ENCODE results near the gene ABRACL. TPM values are rescaled to one million over a fixed set of nuclear protein-coding genes. Genes with fewer than 3 reads are reported as not detected.

Gene ABRACL
- total and polyA plus RNA-seq, 2 of the 4 experiments (the other 2 are of a cell fraction) = 16.0 to 27.9 TPM

DNA sequence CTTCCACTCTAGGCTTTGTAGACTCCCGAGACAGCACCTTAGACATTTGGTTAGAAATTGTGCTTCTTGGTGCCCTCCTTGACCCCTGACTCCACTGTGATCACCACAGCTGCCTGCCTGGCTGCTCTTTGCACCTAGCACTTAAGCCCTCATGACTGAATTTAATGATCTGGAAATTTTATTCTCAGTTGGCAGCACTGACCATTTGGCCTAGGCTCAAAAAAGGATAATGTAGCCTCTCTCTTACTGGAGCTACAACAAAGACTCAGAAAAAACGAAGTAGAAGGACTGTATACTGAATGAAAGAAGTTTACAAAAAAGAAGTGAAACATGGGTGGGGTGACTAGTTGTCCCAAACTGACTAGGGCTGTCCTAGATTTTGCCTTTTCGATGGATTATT is 11.3 kb upstream of the ABRACL start:
- Histone ChIP-seq H3K4ac (ENCODE audit: low read depth, low read length) (no peak overlapping the region), H2AK5ac (ENCODE audit: low read depth, low read length) (no peak overlapping the region), H3K4me3 (ENCODE audit: insufficient read depth, low read depth, low read length) (no peak overlapping the region), H2BK5ac (ENCODE audit: low read depth, low read length, poor library complexity, severe bottlenecking) (no peak overlapping the region), H3K23ac (ENCODE audit: low read depth, low read length) (no peak overlapping the region), H2BK120ac (ENCODE audit: low read depth, low read length) (no peak overlapping the region), H3K4me2 (ENCODE audit: low read depth, low read length) (no peak overlapping the region), H2AFZ (replicated peaks; ENCODE audit: low read length, poor library complexity) (no peak overlapping the region), H2BK20ac (ENCODE audit: low read depth, low read length) (no peak overlapping the region), H3K56ac (ENCODE audit: extremely low read depth, insufficient read depth, low read length) (no peak overlapping the region), H3K27me3 (ENCODE audit: control insufficient read depth, insufficient read depth, low read length) (peaks cover 7% of the 10 kb centered on the region), H4K91ac (ENCODE audit: insufficient read depth, low read depth, low read length) (no peak overlapping the region), H3K9me1 (ENCODE audit: insufficient read depth, low read length) (no peaks in the 10 kb centered on the region), H3K4me1 (ENCODE audit: control insufficient read depth, insufficient read depth, low read length) (no peaks in the 10 kb centered on the region), H3K18ac (ENCODE audit: low read depth, low read length) (no peak overlapping the region), H3K36me3 (ENCODE audit: control insufficient read depth, insufficient read depth, low read length) (no peaks in the 10 kb centered on the region), H2BK15ac (ENCODE audit: low read depth, low read length) (no peak overlapping the region), H3K9me3 (ENCODE audit: control insufficient read depth, insufficient read depth, low read length) (no peaks in the 10 kb centered on the region), H3K79me1 (ENCODE audit: low read depth in 1 of 2, low read length in 2 of 2) (no peaks in the 10 kb centered on the region), H4K20me1 (ENCODE audit: insufficient read depth, low read length) (no peaks in the 10 kb centered on the region), H4K5ac (ENCODE audit: low read depth, low read length) (no peak overlapping the region), H3K9ac (ENCODE audit: low read depth, low read length) (no peak overlapping the region), H2AK9ac (replicated peaks; ENCODE audit: low read depth, low read length, poor library complexity) (no peak overlapping the region), H3K27ac (ENCODE audit: insufficient read depth, low read length) (no peak overlapping the region), H4K8ac (ENCODE audit: low read depth in 2 of 2, low read length in 2 of 2) (no peak overlapping the region), H3K14ac (replicated peaks; ENCODE audit: low read depth, low read length) (no peak overlapping the region)
- dilution Hi-C loops (cut with HindIII; ENCODE audit: low sequenced_read_pairs, unreplicated experiment) = no loop called here
- intact Hi-C loops (cut with micrococcal nuclease) = no loop called here
- DNase-seq = no peak
- no peak for TF ChIP-seq MAZ (IDR thresholded peaks at IDR 0.05; ENCODE audit: borderline replicate concordance, low read depth, low read length)
- no peak for TF ChIP-seq CEBPB (IDR thresholded peaks at IDR 0.05; ENCODE audit: low read depth, low read length)
- no peak for TF ChIP-seq SMC3 (IDR thresholded peaks at IDR 0.05; ENCODE audit: low read depth, low read length)
- no peak for TF ChIP-seq RFX5 (IDR thresholded peaks at IDR 0.05; ENCODE audit: low read depth, low read length)
- no peak for TF ChIP-seq MAFK (IDR thresholded peaks at IDR 0.05; ENCODE audit: low read depth, low read length)
- TF ChIP-seq, protein P1, sequence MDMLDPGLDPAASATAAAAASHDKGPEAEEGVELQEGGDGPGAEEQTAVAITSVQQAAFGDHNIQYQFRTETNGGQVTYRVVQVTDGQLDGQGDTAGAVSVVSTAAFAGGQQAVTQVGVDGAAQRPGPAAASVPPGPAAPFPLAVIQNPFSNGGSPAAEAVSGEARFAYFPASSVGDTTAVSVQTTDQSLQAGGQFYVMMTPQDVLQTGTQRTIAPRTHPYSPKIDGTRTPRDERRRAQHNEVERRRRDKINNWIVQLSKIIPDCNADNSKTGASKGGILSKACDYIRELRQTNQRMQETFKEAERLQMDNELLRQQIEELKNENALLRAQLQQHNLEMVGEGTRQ (IDR thresholded peaks at IDR 0.05; ENCODE audit: low read depth, low read length) = no peak
- no peak for TF ChIP-seq FOS (IDR thresholded peaks at IDR 0.05; ENCODE audit: low read depth, low read length)
- no peak for TF ChIP-seq POLR2A (IDR thresholded peaks at IDR 0.05; ENCODE audit: low read depth, low read length)
- no peak for TF ChIP-seq NFE2L2 (IDR thresholded peaks at IDR 0.05; ENCODE audit: low read depth, low read length)
- no peak for TF ChIP-seq RCOR1 (IDR thresholded peaks at IDR 0.05; ENCODE audit: insufficient replicate concordance, low read length)
- TF ChIP-seq, protein P2, sequence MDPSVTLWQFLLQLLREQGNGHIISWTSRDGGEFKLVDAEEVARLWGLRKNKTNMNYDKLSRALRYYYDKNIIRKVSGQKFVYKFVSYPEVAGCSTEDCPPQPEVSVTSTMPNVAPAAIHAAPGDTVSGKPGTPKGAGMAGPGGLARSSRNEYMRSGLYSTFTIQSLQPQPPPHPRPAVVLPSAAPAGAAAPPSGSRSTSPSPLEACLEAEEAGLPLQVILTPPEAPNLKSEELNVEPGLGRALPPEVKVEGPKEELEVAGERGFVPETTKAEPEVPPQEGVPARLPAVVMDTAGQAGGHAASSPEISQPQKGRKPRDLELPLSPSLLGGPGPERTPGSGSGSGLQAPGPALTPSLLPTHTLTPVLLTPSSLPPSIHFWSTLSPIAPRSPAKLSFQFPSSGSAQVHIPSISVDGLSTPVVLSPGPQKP (IDR thresholded peaks at IDR 0.05; ENCODE audit: borderline replicate concordance, low read depth, low read length) = no peak
- no peak for TF ChIP-seq BHLHE40 (IDR thresholded peaks at IDR 0.05; ENCODE audit: low read depth, low read length)
- TF ChIP-seq MXI1 (IDR thresholded peaks at IDR 0.05; ENCODE audit: borderline replicate concordance, low read depth, low read length) = no peak
- TF ChIP-seq, protein P3, sequence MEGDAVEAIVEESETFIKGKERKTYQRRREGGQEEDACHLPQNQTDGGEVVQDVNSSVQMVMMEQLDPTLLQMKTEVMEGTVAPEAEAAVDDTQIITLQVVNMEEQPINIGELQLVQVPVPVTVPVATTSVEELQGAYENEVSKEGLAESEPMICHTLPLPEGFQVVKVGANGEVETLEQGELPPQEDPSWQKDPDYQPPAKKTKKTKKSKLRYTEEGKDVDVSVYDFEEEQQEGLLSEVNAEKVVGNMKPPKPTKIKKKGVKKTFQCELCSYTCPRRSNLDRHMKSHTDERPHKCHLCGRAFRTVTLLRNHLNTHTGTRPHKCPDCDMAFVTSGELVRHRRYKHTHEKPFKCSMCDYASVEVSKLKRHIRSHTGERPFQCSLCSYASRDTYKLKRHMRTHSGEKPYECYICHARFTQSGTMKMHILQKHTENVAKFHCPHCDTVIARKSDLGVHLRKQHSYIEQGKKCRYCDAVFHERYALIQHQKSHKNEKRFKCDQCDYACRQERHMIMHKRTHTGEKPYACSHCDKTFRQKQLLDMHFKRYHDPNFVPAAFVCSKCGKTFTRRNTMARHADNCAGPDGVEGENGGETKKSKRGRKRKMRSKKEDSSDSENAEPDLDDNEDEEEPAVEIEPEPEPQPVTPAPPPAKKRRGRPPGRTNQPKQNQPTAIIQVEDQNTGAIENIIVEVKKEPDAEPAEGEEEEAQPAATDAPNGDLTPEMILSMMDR (conservative IDR thresholded peaks at IDR 0.05; ENCODE audit: low read depth, low read length) = no peak
- no peak for TF ChIP-seq RAD21 (IDR thresholded peaks at IDR 0.05; ENCODE audit: low read length)
- no peak for TF ChIP-seq CHD1 (IDR thresholded peaks at IDR 0.05; ENCODE audit: low read depth, low read length)
- CTCF ChIA-PET = no interaction called here
- in situ Hi-C loops (cut with MboI; ENCODE audit: low sequenced_read_pairs) = no loop called here
- ATAC-seq (ENCODE audit: low read depth) = no peak
- no CpG with 5 or more reads among the region's 3 CpGs for WGBS, 2 experiments (ENCODE audit: extremely low coverage in 2 of 2, insufficient read length in 1 of 2)
- POLR2A ChIA-PET (ENCODE audit: unreplicated experiment) = no interaction called here
- BruUV-seq (replicated peaks) = no TSS peak

Measured in IMR-90 (cell line).